ENCODE measurements around the gene HES7. TPM values are rescaled to one million over a fixed set of nuclear protein-coding genes. Genes with fewer than 3 reads are reported as not detected.

The HES7 gene
- total and polyA plus RNA-seq, 9 of the 15 experiments (the other 6 are each of a cell fraction or from before 2014, with no cell fraction given): 0.03 to 1.7 (median 0.14) TPM; not detected in 1

GRCh38 chr17:8152112-8152775 is 28.3 kb upstream of the HES7 start, which contains the start of gene PER1 (continued):
- TF ChIP-seq ZBTB43 (CRISPR knock-in tag; IDR thresholded peaks at IDR 0.05) (no peak), ASH1L (IDR thresholded peaks at IDR 0.05; ENCODE audit: borderline replicate concordance, low read depth, partially characterized antibody) (no peak), RBM39 (optimal IDR thresholded peaks at IDR 0.05; ENCODE audit: low read depth, low read length) (no peak), ZFX (CRISPR knock-in tag; IDR thresholded peaks at IDR 0.05) (peak; percentile 14; the same call in 1 of the 2 replicates), CREB1 (IDR thresholded peaks at IDR 0.05) (no peak), CREB1 (CRISPR knock-in tag; IDR thresholded peaks at IDR 0.05) (peak; percentile 55; the same call in 1 of the 2 replicates), MTA3 (IDR thresholded peaks at IDR 0.05; ENCODE audit: borderline replicate concordance) (0 out of 2 replicates have a peak, but pooled peaks have one; percentile 46), HDAC3 (IDR thresholded peaks at IDR 0.05; ENCODE audit: borderline replicate concordance, partially characterized antibody) (no peak), RREB1 (CRISPR knock-in tag; IDR thresholded peaks at IDR 0.05) (no peak), C11orf30 (IDR thresholded peaks at IDR 0.05; ENCODE audit: low read depth) (no peak), SMARCC2 (IDR thresholded peaks at IDR 0.05; ENCODE audit: low read depth) (no peak), RBM22 (IDR thresholded peaks at IDR 0.05; ENCODE audit: low read depth, low read length, poor library complexity, severe bottlenecking) (no peak), ZNF253 (CRISPR knock-in tag; conservative IDR thresholded peaks at IDR 0.05) (no peak), E2F5 (CRISPR knock-in tag; IDR thresholded peaks at IDR 0.05) (no peak), POLR2G (IDR thresholded peaks at IDR 0.05; ENCODE audit: low read depth, low read length) (peak; percentile 85), KDM5B (IDR thresholded peaks at IDR 0.05; ENCODE audit: insufficient replicate concordance, low read depth, low read length) (no peak), EGR1 (conservative IDR thresholded peaks at IDR 0.05) (peak; percentile 52; the same call in 1 of the 2 replicates), GABPB2 (CRISPR knock-in tag; conservative IDR thresholded peaks at IDR 0.05) (no peak), L3MBTL2 (IDR thresholded peaks at IDR 0.05) (peak; percentile 95), CC2D1A (IDR thresholded peaks at IDR 0.05) (peak; percentile 32; the same call in 1 of the 2 replicates)

Measured in K562 (cell line).